ENCODE data around the gene MED13L.

DNA sequence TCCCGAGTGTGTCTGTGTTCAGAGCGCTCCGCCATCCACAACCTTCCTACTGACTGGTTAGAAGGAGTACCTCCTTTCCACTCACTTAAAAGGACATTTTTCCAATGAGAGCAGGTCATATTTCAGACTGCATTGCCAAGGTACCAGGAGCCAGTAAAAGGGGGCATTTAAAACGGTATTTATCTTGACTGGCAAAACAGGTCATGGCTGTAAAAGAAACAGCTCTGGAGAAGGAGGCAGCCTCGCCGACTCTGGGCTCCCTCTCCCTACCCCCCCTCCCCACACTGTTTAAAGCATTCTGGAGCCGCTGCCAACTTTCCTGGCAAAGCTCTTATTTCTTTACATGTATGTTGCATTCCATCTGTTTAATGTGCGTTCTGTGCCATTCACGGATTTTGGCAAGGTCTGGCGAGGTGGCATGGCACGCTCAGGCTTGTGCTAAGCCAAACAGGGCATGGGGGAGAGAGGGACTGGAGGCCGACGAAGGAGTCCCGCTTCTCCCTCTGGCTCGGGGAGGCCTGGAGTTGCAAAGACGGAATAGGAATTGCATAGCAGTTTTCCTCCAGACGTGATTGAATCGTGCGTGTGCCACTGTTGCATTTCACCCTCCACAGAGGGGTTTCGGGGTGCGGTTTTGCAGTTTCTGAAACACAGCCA, 41.2 kb upstream of the MED13L start:
- TF ChIP-seq, protein P1, sequence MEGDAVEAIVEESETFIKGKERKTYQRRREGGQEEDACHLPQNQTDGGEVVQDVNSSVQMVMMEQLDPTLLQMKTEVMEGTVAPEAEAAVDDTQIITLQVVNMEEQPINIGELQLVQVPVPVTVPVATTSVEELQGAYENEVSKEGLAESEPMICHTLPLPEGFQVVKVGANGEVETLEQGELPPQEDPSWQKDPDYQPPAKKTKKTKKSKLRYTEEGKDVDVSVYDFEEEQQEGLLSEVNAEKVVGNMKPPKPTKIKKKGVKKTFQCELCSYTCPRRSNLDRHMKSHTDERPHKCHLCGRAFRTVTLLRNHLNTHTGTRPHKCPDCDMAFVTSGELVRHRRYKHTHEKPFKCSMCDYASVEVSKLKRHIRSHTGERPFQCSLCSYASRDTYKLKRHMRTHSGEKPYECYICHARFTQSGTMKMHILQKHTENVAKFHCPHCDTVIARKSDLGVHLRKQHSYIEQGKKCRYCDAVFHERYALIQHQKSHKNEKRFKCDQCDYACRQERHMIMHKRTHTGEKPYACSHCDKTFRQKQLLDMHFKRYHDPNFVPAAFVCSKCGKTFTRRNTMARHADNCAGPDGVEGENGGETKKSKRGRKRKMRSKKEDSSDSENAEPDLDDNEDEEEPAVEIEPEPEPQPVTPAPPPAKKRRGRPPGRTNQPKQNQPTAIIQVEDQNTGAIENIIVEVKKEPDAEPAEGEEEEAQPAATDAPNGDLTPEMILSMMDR (IDR thresholded peaks at IDR 0.05): no peak
- TF ChIP-seq, protein P2, sequence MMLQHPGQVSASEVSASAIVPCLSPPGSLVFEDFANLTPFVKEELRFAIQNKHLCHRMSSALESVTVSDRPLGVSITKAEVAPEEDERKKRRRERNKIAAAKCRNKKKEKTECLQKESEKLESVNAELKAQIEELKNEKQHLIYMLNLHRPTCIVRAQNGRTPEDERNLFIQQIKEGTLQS (CRISPR knock-in tag; conservative IDR thresholded peaks at IDR 0.05): no peak
- TF ChIP-seq, protein P3, sequence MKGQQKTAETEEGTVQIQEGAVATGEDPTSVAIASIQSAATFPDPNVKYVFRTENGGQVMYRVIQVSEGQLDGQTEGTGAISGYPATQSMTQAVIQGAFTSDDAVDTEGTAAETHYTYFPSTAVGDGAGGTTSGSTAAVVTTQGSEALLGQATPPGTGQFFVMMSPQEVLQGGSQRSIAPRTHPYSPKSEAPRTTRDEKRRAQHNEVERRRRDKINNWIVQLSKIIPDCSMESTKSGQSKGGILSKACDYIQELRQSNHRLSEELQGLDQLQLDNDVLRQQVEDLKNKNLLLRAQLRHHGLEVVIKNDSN (CRISPR knock-in tag; IDR thresholded peaks at IDR 0.05): no peak
- TF ChIP-seq JAZF1 (CRISPR knock-in tag; IDR thresholded peaks at IDR 0.05): no peak
- TF ChIP-seq PRRX2 (CRISPR knock-in tag; IDR thresholded peaks at IDR 0.05): no peak
- no peak for TF ChIP-seq SMAD3 (CRISPR knock-in tag; IDR thresholded peaks at IDR 0.05; ENCODE audit: borderline replicate concordance)
- TF ChIP-seq, protein P4, sequence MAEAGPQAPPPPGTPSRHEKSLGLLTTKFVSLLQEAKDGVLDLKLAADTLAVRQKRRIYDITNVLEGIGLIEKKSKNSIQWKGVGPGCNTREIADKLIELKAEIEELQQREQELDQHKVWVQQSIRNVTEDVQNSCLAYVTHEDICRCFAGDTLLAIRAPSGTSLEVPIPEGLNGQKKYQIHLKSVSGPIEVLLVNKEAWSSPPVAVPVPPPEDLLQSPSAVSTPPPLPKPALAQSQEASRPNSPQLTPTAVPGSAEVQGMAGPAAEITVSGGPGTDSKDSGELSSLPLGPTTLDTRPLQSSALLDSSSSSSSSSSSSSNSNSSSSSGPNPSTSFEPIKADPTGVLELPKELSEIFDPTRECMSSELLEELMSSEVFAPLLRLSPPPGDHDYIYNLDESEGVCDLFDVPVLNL (CRISPR knock-in tag; IDR thresholded peaks at IDR 0.05; ENCODE audit: borderline replicate concordance, low read depth): no peak

Measured in WTC11 (cell line).